Left ventricle myocardium inferior (tissue), 1 donor: ENCODE measurements around the gene IQSEC1. TPM values are rescaled to one million over a fixed set of nuclear protein-coding genes. Genes with fewer than 3 reads are reported as not detected.
A peak's percentile ranks its signal among the peaks of the same experiment; 100 is the strongest.

ENCODE experiments used
- DNase-seq: peaks from one replicate; pipeline ENCODE4 v3.0.0-alpha.2; 2020
- H3K27ac ChIP-seq: fragments of 200-600 bp; replicated peaks from 2 replicates; pipeline ENCODE4 v1.8.0; 2021
- H3K27me3 ChIP-seq: fragments of 200-600 bp; 2 replicates; pipeline ENCODE4 v1.8.0; 2021; ENCODE audit warnings: low read depth
- H3K36me3 ChIP-seq: fragments of 200-600 bp; 2 replicates; pipeline ENCODE4 v1.8.0; 2021
- H3K4me1 ChIP-seq: fragments of 200-600 bp; 2 replicates; pipeline ENCODE4 v1.8.0; 2021
- H3K4me3 ChIP-seq: fragments of 200-600 bp; 2 replicates; pipeline ENCODE4 v1.8.0; 2021; ENCODE audit warnings: mild to moderate bottlenecking, moderate library complexity
- H3K9me3 ChIP-seq: fragments of 200-600 bp; replicated peaks from 2 replicates; pipeline ENCODE4 v1.8.0; 2021
- CTCF ChIP-seq: fragments of 200-600 bp; IDR thresholded peaks from 2 replicates; pipeline ENCODE4 v1.8.0; 2021; ENCODE audit warnings: antibody characterized with exemption, mild to moderate bottlenecking, borderline replicate concordance
- intact Hi-C: fragments of 100-400 bp; cut with micrococcal nuclease; formaldehyde crosslinking; loops from one replicate; pipeline ENCODE4 v1.11.0; 2022
- total RNA-seq: library from RNA; stranded (reverse); fragmentation: NEBNext Ultra II Directional; extraction: Animal tissue kit (Norgen Biotek cat#: 25700); gene quantifications from one replicate; pipeline ENCODE4 v1.2.1, GENCODE V29; 2021
- donor health status: DM: no; HTN: yes; CAD: no; lungs with severe emphysema.

The IQSEC1 gene
- total RNA-seq, 1 donor from 2014 or later, result 78.6 TPM

- no peak for TF ChIP-seq CTCF
- Histone ChIP-seq H3K36me3 (no peaks in the 10 kb centered on the region), H3K9me3 (no peaks in the 10 kb centered on the region), H3K4me3 (peak overlapping the region; percentile 49), H3K27ac (peak overlapping the region; percentile 70), H3K4me1 (peaks cover 24% of the 10 kb centered on the region), H3K27me3 (no peaks in the 10 kb centered on the region)
- intact Hi-C loops, result loop anchor here (5.0 kb wide), 1 partner anchor 359 kb away; no protein-coding TSS in a partner anchor
- peak; percentile 74 for DNase-seq
These were observed 19.7 kb upstream of the IQSEC1 start for GRCh38 chr3:13092621-13093617.

GRCh38 chr3:13091898-13092611 is 18.8 kb upstream of the IQSEC1 start:
- peak overlapping the region; percentile 70 for H3K27ac ChIP-seq
- intact Hi-C loops, result loop anchor here (5.0 kb wide), 1 partner anchor 360 kb away; no protein-coding TSS in a partner anchor

GRCh38 chr3:13088028-13089006 is 15.1 kb upstream of the IQSEC1 start:
- Histone ChIP-seq H3K9me3 (no peaks in the 10 kb centered on the region), H3K36me3 (no peaks in the 10 kb centered on the region), H3K4me3 (no peak overlapping the region), H3K4me1 (peaks cover 16% of the 10 kb centered on the region), H3K27ac (no peak overlapping the region), H3K27me3 (no peaks in the 10 kb centered on the region)
- no peak for DNase-seq
- TF ChIP-seq CTCF, result no peak
- intact Hi-C loops, result no loop called here

More at GRCh38 chr3:13091898-13092611, 18.8 kb upstream of the IQSEC1 start:
- Histone ChIP-seq H3K36me3 (no peaks in the 10 kb centered on the region), H3K27me3 (no peaks in the 10 kb centered on the region), H3K9me3 (no peaks in the 10 kb centered on the region), H3K4me3 (peak overlapping the region; percentile 49), H3K4me1 (peaks cover 24% of the 10 kb centered on the region)
- TF ChIP-seq CTCF, result peak; percentile 98
- DNase-seq, result peak; percentile 88

- Histone ChIP-seq H3K4me3 (no peak overlapping the region), H3K4me1 (peaks cover 11% of the 10 kb centered on the region), H3K9me3 (no peaks in the 10 kb centered on the region), H3K36me3 (no peaks in the 10 kb centered on the region), H3K27ac (no peak overlapping the region), H3K27me3 (no peaks in the 10 kb centered on the region)
- no peak for TF ChIP-seq CTCF
- intact Hi-C loops, result no loop called here
- no peak for DNase-seq
These were observed 14.2 kb upstream of the IQSEC1 start for GRCh38 chr3:13087320-13087990.
